ENCODE results near the gene FRG2. TPM values are rescaled to one million over a fixed set of nuclear protein-coding genes. Genes with fewer than 3 reads are reported as not detected.

FRG2 gene
- total and polyA plus RNA-seq, 2 experiments from 2014 or later = not detected

DNA sequence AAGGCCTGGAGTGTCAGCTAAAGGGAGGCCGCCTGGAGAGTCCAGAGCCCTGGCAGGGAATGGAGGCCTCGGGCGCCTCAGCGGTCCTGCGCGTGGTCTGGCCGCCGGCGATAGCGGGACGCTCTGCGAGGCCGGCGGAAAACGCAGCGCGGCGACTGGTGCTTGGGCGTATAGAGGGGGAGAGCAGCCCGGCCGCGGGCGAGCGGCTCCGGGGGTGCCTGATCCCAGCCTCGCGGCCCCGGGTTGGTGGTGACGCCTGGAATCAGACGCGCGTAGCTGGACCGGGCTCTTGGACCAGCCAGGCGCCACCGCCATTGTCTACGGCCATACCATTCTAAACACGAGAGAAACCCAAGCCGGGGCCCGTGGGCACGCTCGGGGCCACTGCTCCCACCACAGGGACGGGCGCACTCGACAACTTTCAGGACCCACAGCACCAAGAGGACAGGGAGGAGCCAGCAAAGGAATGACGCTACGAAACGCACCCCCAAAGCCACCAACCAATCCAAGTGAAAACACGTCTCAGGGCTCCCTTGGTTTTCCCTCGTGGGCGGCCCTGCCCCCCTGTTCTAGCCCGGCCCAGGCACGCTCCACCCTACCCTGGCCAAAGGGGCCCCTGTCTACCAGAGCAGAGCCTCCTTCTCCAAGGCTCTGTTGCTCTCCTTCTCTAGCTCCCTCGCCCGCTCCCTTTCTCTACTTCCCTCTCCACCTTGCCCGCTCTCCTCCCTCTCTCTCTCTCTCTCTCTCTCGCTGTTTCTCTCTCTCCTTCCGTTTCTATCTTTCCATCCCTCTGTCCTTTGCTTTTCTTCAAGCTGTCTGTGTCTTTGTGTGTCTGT, 7.8 kb downstream of the FRG2 start:
- Histone ChIP-seq H3K9me3 (ENCODE audit: low read depth) (no peaks in the 10 kb centered on the region), H3K27ac (no peak overlapping the region), H3K79me2 (no peaks in the 10 kb centered on the region), H3K9me2 (replicated peaks; ENCODE audit: insufficient read depth) (no peaks in the 10 kb centered on the region), H4K20me1 (ENCODE audit: insufficient read depth, poor library complexity, severe bottlenecking) (no peaks in the 10 kb centered on the region), H3K27me3 (peaks cover 37% of the 10 kb centered on the region), H3K4me1 (ENCODE audit: insufficient read depth) (no peaks in the 10 kb centered on the region), H3K4me3 (no peak overlapping the region), H2AFZ (no peak overlapping the region), H3K4me2 (no peak overlapping the region), H3K36me3 (replicated peaks; ENCODE audit: insufficient read depth, low read depth) (no peaks in the 10 kb centered on the region)
- DNase-seq (ENCODE audit: low spot score) = no peak
- 46% methylated on average over 47 of the region's 57 CpGs for WGBS (ENCODE audit: low lambda C conversion rate, missing lambda C conversion rate)
- TF ChIP-seq EZH2phosphoT487 (IDR thresholded peaks at IDR 0.05; ENCODE audit: low read depth, severe bottlenecking, unreplicated experiment) = no peak
- TF ChIP-seq, protein P1, sequence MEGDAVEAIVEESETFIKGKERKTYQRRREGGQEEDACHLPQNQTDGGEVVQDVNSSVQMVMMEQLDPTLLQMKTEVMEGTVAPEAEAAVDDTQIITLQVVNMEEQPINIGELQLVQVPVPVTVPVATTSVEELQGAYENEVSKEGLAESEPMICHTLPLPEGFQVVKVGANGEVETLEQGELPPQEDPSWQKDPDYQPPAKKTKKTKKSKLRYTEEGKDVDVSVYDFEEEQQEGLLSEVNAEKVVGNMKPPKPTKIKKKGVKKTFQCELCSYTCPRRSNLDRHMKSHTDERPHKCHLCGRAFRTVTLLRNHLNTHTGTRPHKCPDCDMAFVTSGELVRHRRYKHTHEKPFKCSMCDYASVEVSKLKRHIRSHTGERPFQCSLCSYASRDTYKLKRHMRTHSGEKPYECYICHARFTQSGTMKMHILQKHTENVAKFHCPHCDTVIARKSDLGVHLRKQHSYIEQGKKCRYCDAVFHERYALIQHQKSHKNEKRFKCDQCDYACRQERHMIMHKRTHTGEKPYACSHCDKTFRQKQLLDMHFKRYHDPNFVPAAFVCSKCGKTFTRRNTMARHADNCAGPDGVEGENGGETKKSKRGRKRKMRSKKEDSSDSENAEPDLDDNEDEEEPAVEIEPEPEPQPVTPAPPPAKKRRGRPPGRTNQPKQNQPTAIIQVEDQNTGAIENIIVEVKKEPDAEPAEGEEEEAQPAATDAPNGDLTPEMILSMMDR (IDR thresholded peaks at IDR 0.05; ENCODE audit: poor library complexity) = no peak
- no peak for TF ChIP-seq EZH2 (IDR thresholded peaks at IDR 0.05; ENCODE audit: borderline replicate concordance)

DNA sequence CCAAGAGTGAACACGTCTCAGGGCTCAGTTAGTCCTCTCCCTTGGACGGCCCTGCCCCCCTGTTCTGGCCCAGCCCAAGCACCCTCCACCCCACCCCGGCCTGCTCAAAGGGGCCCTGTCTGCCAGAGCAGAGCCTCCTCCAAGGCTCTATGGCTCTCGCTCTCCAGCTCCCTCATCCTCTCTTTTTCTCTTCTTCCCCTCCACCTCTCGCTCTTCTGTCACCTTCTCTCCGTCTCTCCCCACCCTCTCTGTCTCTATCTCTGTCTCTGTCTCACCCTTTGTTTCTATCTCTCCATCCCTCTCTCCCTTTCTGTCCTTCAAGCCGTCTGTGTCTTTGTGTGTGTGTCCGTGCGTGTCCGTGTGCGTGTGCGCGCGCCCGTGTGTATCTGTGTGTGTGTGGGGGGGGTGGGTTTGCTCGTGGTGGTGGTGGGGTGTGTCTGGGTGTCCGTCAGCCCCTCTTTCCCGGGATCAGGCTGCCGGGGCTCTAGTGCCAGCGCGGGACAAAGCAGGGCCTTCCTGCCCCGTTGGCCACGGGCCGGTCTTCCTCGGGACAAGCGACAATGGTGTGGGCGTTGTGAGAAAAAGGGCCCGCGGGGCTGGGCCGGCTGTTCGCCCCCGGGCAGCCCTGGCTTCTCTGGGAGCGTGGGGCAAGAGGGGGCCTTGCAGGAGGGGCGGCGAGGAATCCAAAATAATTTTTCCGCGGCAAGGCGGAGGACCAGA, 8.7 kb downstream of the FRG2 start:
- Histone ChIP-seq H3K9me2 (replicated peaks; ENCODE audit: insufficient read depth) (no peaks in the 10 kb centered on the region), H3K36me3 (replicated peaks; ENCODE audit: insufficient read depth, low read depth) (no peaks in the 10 kb centered on the region), H3K27me3 (peaks cover 40% of the 10 kb centered on the region), H3K79me2 (no peaks in the 10 kb centered on the region), H3K4me3 (no peak overlapping the region), H3K27ac (no peak overlapping the region), H3K9me3 (ENCODE audit: low read depth) (no peaks in the 10 kb centered on the region), H4K20me1 (ENCODE audit: insufficient read depth, poor library complexity, severe bottlenecking) (no peaks in the 10 kb centered on the region), H3K4me2 (no peak overlapping the region), H2AFZ (no peak overlapping the region), H3K4me1 (ENCODE audit: insufficient read depth) (no peaks in the 10 kb centered on the region)
- WGBS (ENCODE audit: low lambda C conversion rate, missing lambda C conversion rate) = 39% methylated on average over 35 of the region's 38 CpGs
- no peak for DNase-seq (ENCODE audit: low spot score)
- TF ChIP-seq, protein P1 (IDR thresholded peaks at IDR 0.05; ENCODE audit: poor library complexity) = no peak
- no peak for TF ChIP-seq EZH2phosphoT487 (IDR thresholded peaks at IDR 0.05; ENCODE audit: low read depth, severe bottlenecking, unreplicated experiment)
- no peak for TF ChIP-seq EZH2 (IDR thresholded peaks at IDR 0.05; ENCODE audit: borderline replicate concordance)

DNA sequence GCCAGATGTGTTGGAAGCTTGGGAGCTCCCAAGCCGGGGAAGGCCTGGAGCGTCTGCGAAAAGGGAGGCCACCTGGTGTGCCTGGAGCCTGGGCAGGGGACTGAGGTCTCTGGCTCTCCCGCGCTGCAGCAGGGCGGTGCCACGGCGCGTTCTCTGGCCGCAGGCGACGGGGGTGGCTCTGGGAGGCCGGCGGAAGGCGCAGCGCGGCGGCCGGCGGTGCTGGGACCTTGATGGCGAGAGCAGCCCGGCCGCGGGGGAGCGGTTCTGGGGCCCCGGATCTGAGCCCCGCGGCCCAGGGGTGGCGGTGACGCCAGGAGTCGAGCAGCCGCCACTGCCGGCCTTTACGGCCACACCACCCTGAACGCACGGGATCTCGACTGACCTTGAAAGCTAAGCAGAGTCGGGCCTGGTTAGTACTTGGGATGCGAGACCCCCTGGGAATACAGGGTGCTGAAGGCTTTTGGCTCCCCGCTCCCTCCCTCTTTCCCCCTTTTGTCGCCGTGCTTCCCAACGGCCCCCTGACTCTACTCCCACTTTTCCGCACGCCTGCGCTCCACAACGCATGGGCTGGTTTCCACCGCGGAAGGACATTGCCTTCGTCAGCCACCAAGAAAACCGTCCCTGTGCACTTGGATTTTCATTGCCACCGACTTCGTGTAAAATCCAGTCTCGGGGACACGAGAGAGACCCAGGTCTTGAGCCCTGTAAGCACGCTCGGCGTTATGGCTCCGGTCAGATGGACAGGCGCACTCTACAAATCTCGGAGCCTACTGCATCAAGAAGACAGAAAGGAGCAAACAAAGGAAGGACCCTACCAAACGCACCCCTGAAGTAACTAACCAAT, 9.5 kb downstream of the FRG2 start:
- Histone ChIP-seq H3K9me2 (replicated peaks; ENCODE audit: insufficient read depth) (no peaks in the 10 kb centered on the region), H3K79me2 (no peaks in the 10 kb centered on the region), H3K4me1 (ENCODE audit: insufficient read depth) (no peaks in the 10 kb centered on the region), H3K36me3 (replicated peaks; ENCODE audit: insufficient read depth, low read depth) (no peaks in the 10 kb centered on the region), H3K27me3 (peaks cover 40% of the 10 kb centered on the region), H3K4me2 (peak overlapping the region; percentile 49), H3K4me3 (no peak overlapping the region), H3K27ac (no peak overlapping the region), H3K9me3 (ENCODE audit: low read depth) (no peaks in the 10 kb centered on the region), H4K20me1 (ENCODE audit: insufficient read depth, poor library complexity, severe bottlenecking) (no peaks in the 10 kb centered on the region), H2AFZ (no peak overlapping the region)
- TF ChIP-seq EZH2 (IDR thresholded peaks at IDR 0.05; ENCODE audit: borderline replicate concordance) = no peak
- TF ChIP-seq, protein P1 (IDR thresholded peaks at IDR 0.05; ENCODE audit: poor library complexity) = no peak
- TF ChIP-seq EZH2phosphoT487 (IDR thresholded peaks at IDR 0.05; ENCODE audit: low read depth, severe bottlenecking, unreplicated experiment) = peak; percentile 28
- WGBS (ENCODE audit: low lambda C conversion rate, missing lambda C conversion rate) = 58% methylated on average over 46 of the region's 62 CpGs
- peak; percentile 7 for DNase-seq (ENCODE audit: low spot score)
